Sigmoid colon (tissue), 3 donors: Measurements from ENCODE around the gene CTNNA2.

Source experiments
- CTCF ChIP-seq, 4 experiments: fragments of 450-650 bp in 3 of 4; fragments of 200-600 bp in 1 of 4; IDR thresholded peaks; one replicate each; pipeline ENCODE4 v1.5.1; 2016 to 2019; ENCODE audit warnings: antibody characterized with exemption in 4 of 4, mild to moderate bottlenecking in 3 of 4, moderate library complexity in 2 of 4
- POLR2A ChIP-seq, 2 donors: fragments of 450-650 bp; IDR thresholded peaks; one replicate each; pipeline ENCODE4 v1.6.1; 2016; ENCODE audit warnings: antibody characterized with exemption in 2 of 2, mild to moderate bottlenecking in 2 of 2, moderate library complexity in 2 of 2

GRCh38 chr2:80506563-80506962, 993.7 kb downstream of the CTNNA2 start:
- TF ChIP-seq CTCF (IDR thresholded peaks at IDR 0.05) (no peak), POLR2A (IDR thresholded peaks at IDR 0.05) (no peak)
